H1 (cell line): Measurements from ENCODE around the gene RHOU. TPM values are rescaled to one million over a fixed set of nuclear protein-coding genes. Genes with fewer than 3 reads are reported as not detected.

Source experiments
- CTCF ChIA-PET: fragments of 300-600 bp; sonication (Branson Sonifier 250); formaldehyde crosslinking; loops from one replicate; lab custom pipeline; 2021; ENCODE audit not compliant: partially characterized antibody; lab: Charles Lee
- POLR2A ChIA-PET: fragments of 300-600 bp; sonication (Branson Sonifier 250); formaldehyde crosslinking; loops from one replicate; lab custom pipeline; 2021; ENCODE audit warnings: inconsistent platforms; ENCODE audit not compliant: partially characterized antibody; lab: Charles Lee
- DNase-seq, 2 experiments: peaks; one replicate each; pipeline versions ENCODE4 v3.0.0 to v3.0.0-alpha.2; 2010 to 2022; ENCODE audit warnings: low spot score in 2 of 2, low read depth in 1 of 2, mixed read lengths in 1 of 2
- FAIRE-seq: peaks from 2 replicates; lab custom pipeline; 2011; peaks lifted over from hg19 to GRCh38; lab: Jason Lieb, UNC
- H2AFZ ChIP-seq: 2 replicates; pipeline ENCODE4 v1.8.1; 2012; ENCODE audit warnings: low read length, inconsistent platforms
- H2AK5ac ChIP-seq: 2 replicates; pipeline ENCODE4 v1.6.1; 2013; ENCODE audit warnings: low read depth, low read length
- H2BK120ac ChIP-seq: replicated peaks from 2 replicates; pipeline ENCODE3; 2013; ENCODE audit warnings: low read depth, low read length, inconsistent platforms
- H2BK12ac ChIP-seq: 2 replicates; pipeline ENCODE4 v1.6.1; 2013; ENCODE audit warnings: low read depth, low read length
- H2BK15ac ChIP-seq: 2 replicates; pipeline ENCODE4 v1.6.1; 2013; ENCODE audit warnings: low read length
- H2BK20ac ChIP-seq: 2 replicates; pipeline ENCODE4 v1.6.1; 2013; ENCODE audit warnings: low read length
- H2BK5ac ChIP-seq: 2 replicates; pipeline ENCODE4 v1.6.1; 2013; ENCODE audit warnings: low read depth, low read length
- H3K14ac ChIP-seq: 2 replicates; pipeline ENCODE4 v1.6.1; 2013; ENCODE audit warnings: inconsistent platforms; ENCODE audit not compliant: insufficient read length
- H3K18ac ChIP-seq: 2 replicates; pipeline ENCODE4 v1.6.1; 2013; ENCODE audit warnings: low read length; ENCODE audit errors: extremely low read depth
- H3K23ac ChIP-seq: 2 replicates; pipeline ENCODE4 v1.6.1; 2013; ENCODE audit warnings: inconsistent platforms; ENCODE audit not compliant: insufficient read length
- H3K23me2 ChIP-seq: 2 replicates; pipeline ENCODE4 v1.6.1; 2013; ENCODE audit warnings: low read depth, low read length
- H3K27ac ChIP-seq: 2 replicates; pipeline ENCODE4 v1.6.1; 2011; ENCODE audit warnings: low read depth, low read length, inconsistent platforms
- H3K27me3 ChIP-seq, 4 experiments: replicated peaks in 1 of 4; 1 replicate in 1 of 4; 2 replicates in 3 of 4; pipeline versions ENCODE4 v1.6.1 to v1.8.1; 2011 to 2013; ENCODE audit warnings: low read length in 3 of 4, mild to moderate bottlenecking in 3 of 4, inconsistent platforms in 2 of 4, mixed read lengths in 2 of 4, moderate library complexity in 1 of 4; ENCODE audit not compliant: control insufficient read depth in 3 of 4, insufficient read depth in 3 of 4; ENCODE audit errors: extremely low read depth in 1 of 4
- H3K36me3 ChIP-seq, 4 experiments: 2 replicates each; pipeline versions ENCODE4 v1.6.1 to v1.8.1; 2011 to 2013; ENCODE audit warnings: mild to moderate bottlenecking in 4 of 4, low read length in 3 of 4, moderate library complexity in 2 of 4, control low read depth in 1 of 4, inconsistent platforms in 1 of 4; ENCODE audit not compliant: insufficient read depth in 4 of 4, control insufficient read depth in 2 of 4
- H3K4ac ChIP-seq: replicated peaks from 2 replicates; pipeline ENCODE3; 2013; ENCODE audit warnings: low read length, low read depth, mixed read lengths, inconsistent platforms; ENCODE audit not compliant: insufficient read length
- H3K4me1 ChIP-seq, 4 experiments: replicated peaks in 1 of 4; 1 replicate in 1 of 4; 2 replicates in 3 of 4; pipeline versions ENCODE4 v1.6.1 to v1.8.1; 2011 to 2013; ENCODE audit warnings: low read length in 3 of 4, inconsistent platforms in 2 of 4, mixed read lengths in 1 of 4; ENCODE audit not compliant: insufficient read depth in 4 of 4, control insufficient read depth in 3 of 4
- H3K4me2 ChIP-seq, 2 experiments: 2 replicates each; pipeline versions ENCODE4 v1.6.1 to v1.8.1; 2011 to 2013; ENCODE audit warnings: low read depth in 2 of 2, low read length in 2 of 2, control low read depth in 1 of 2, inconsistent platforms in 1 of 2, mild to moderate bottlenecking in 1 of 2; ENCODE audit not compliant: insufficient read depth in 1 of 2
- H3K4me3 ChIP-seq, 4 experiments: fragments of 200-600, 300-600 bp in 1 of 4; sonication (generic), shearing (Covaris generic), sonication (Bioruptor Twin) in 1 of 4; 2 replicates each; pipeline versions ENCODE4 v1.5.1 to v1.8.1; 2011 to 2016; ENCODE audit warnings: low read length in 4 of 4, low read depth in 3 of 4, control low read depth in 2 of 4, inconsistent platforms in 2 of 4, mild to moderate bottlenecking in 2 of 4, mixed read lengths in 1 of 4, moderate library complexity in 1 of 4; ENCODE audit not compliant: insufficient read depth in 2 of 4; ENCODE audit errors: extremely low read depth in 1 of 4
- H3K56ac ChIP-seq: replicated peaks from 2 replicates; pipeline ENCODE3; 2013; ENCODE audit warnings: low read depth, mild to moderate bottlenecking, mixed read lengths, low read length, inconsistent platforms; ENCODE audit not compliant: insufficient read length
- H3K79me1 ChIP-seq: 2 replicates; pipeline ENCODE4 v1.6.1; 2013; ENCODE audit warnings: low read depth, low read length, control low read depth
- H3K79me2 ChIP-seq, 2 experiments: 2 replicates each; pipeline versions ENCODE4 v1.6.1 to v1.8.1; 2012 to 2013; ENCODE audit warnings: low read length in 2 of 2, mild to moderate bottlenecking in 2 of 2, inconsistent platforms in 1 of 2; ENCODE audit not compliant: insufficient read depth in 2 of 2, control insufficient read depth in 1 of 2
- H3K9ac ChIP-seq, 4 experiments: replicated peaks in 1 of 4; 1 replicate in 1 of 4; 2 replicates in 3 of 4; pipeline versions ENCODE4 v1.6.1 to v1.8.1; 2011 to 2013; ENCODE audit warnings: low read depth in 3 of 4, low read length in 3 of 4, control low read depth in 2 of 4, mild to moderate bottlenecking in 2 of 4, moderate library complexity in 2 of 4, inconsistent platforms in 1 of 4; ENCODE audit errors: extremely low read depth in 1 of 4
- H3K9me3 ChIP-seq, 2 experiments: 2 replicates each; pipeline versions ENCODE4 v1.6.1 to v1.8.1; 2012 to 2013; ENCODE audit warnings: mild to moderate bottlenecking in 2 of 2, moderate library complexity in 2 of 2, control low read depth in 1 of 2, inconsistent platforms in 1 of 2, low read depth in 1 of 2, low read length in 1 of 2, mixed read lengths in 1 of 2; ENCODE audit not compliant: insufficient read depth in 2 of 2
- H4K20me1 ChIP-seq, 2 experiments: replicated peaks in 1 of 2; 2 replicates each; pipeline versions ENCODE3 to v1.8.1; 2011 to 2013; ENCODE audit warnings: inconsistent platforms in 2 of 2, low read length in 2 of 2, mild to moderate bottlenecking in 1 of 2; ENCODE audit not compliant: insufficient read depth in 2 of 2, control insufficient read depth in 1 of 2
- H4K5ac ChIP-seq: 2 replicates; pipeline ENCODE4 v1.6.1; 2013; ENCODE audit warnings: low read length, low read depth, mixed read lengths, inconsistent platforms; ENCODE audit not compliant: insufficient read length
- H4K8ac ChIP-seq: 2 replicates; pipeline ENCODE4 v1.8.0; 2013; ENCODE audit warnings: mild to moderate bottlenecking, moderate library complexity, low read length, inconsistent platforms; ENCODE audit not compliant: insufficient read depth; ENCODE audit errors: extremely low read depth
- H4K91ac ChIP-seq: replicated peaks from 2 replicates; pipeline ENCODE3; 2013; ENCODE audit warnings: low read length, mixed read lengths, inconsistent platforms; ENCODE audit not compliant: insufficient read length
- BACH1 ChIP-seq: IDR thresholded peaks from 2 replicates; pipeline ENCODE4 v1.6.1; 2012; ENCODE audit warnings: low read length, improper control_type of control experiment
- CHD1 ChIP-seq: IDR thresholded peaks from 2 replicates; pipeline ENCODE4 v1.6.1; 2012; ENCODE audit warnings: low read depth, low read length, improper control_type of control experiment
- CREB1 ChIP-seq: IDR thresholded peaks from 2 replicates; pipeline ENCODE4 v1.6.1; 2012; ENCODE audit warnings: inconsistent platforms
- EGR1 ChIP-seq: IDR thresholded peaks from 2 replicates; pipeline ENCODE4 v1.6.1; 2011; ENCODE audit warnings: low read depth, low read length, borderline replicate concordance
- HDAC6 ChIP-seq: IDR thresholded peaks from one replicate; pipeline ENCODE4 v1.7.1; 2012; ENCODE audit warnings: low read depth, mild to moderate bottlenecking, inconsistent platforms, low read length, moderate library complexity
- MAX ChIP-seq: IDR thresholded peaks from 2 replicates; pipeline ENCODE4 v1.6.1; 2012; ENCODE audit warnings: inconsistent platforms
- NRF1 ChIP-seq: IDR thresholded peaks from 2 replicates; pipeline ENCODE4 v1.6.1; 2011; ENCODE audit warnings: mild to moderate bottlenecking, low read depth, low read length, improper control_type of control experiment
- POLR2A ChIP-seq, 2 experiments: IDR thresholded peaks; 1 replicate in 1 of 2; 2 replicates in 1 of 2; pipeline ENCODE4 v1.6.1; 2011; ENCODE audit warnings: low read depth in 2 of 2, low read length in 2 of 2, mild to moderate bottlenecking in 2 of 2; ENCODE audit errors: control extremely low read depth in 1 of 2
- RNF2 ChIP-seq: fragments of 200-900, 300-1000 bp; sonication (generic); IDR thresholded peaks from 2 replicates; pipeline ENCODE4 v1.7.1; 2016; ENCODE audit warnings: borderline replicate concordance, low read depth, mild to moderate bottlenecking, antibody characterized with exemption, low read length; ENCODE audit not compliant: poor library complexity, severe bottlenecking; ENCODE audit errors: missing control alignments
- RXRA ChIP-seq: IDR thresholded peaks from 2 replicates; pipeline ENCODE4 v1.6.1; 2011; ENCODE audit warnings: low read depth, mild to moderate bottlenecking, low read length, moderate library complexity; ENCODE audit not compliant: insufficient read depth
- SAP30 ChIP-seq: fragments of 300-600 bp; sonication (generic); IDR thresholded peaks from 2 replicates; pipeline ENCODE4 v1.7.1; 2012; ENCODE audit warnings: low read length, moderate library complexity, mild to moderate bottlenecking, inconsistent platforms; ENCODE audit not compliant: insufficient read depth, insufficient replicate concordance
- SIX5 ChIP-seq: IDR thresholded peaks from 2 replicates; pipeline ENCODE4 v1.6.1; 2011; ENCODE audit warnings: mild to moderate bottlenecking, low read depth, low read length
- SRF ChIP-seq: IDR thresholded peaks from 2 replicates; pipeline ENCODE4 v1.6.1; 2011; ENCODE audit warnings: mild to moderate bottlenecking, low read depth, low read length, moderate library complexity
- TAF1 ChIP-seq: IDR thresholded peaks from 2 replicates; pipeline ENCODE4 v1.6.1; 2011; ENCODE audit warnings: mild to moderate bottlenecking, low read depth, low read length
- YY1 ChIP-seq: IDR thresholded peaks from 2 replicates; pipeline ENCODE4 v1.6.1; 2011; ENCODE audit warnings: low read depth, mild to moderate bottlenecking, low read length
- WGBS, 2 experiments: shearing (Covaris generic) in 1 of 2; methylation state at CpG; one replicate each; pipeline versions ENCODE4 v1.1.6 to v1.1.7; 2013 to 2015; ENCODE audit warnings: low lambda C conversion rate in 2 of 2, mixed read lengths in 2 of 2, inconsistent platforms in 1 of 2, low coverage in 1 of 2, missing lambda C conversion rate in 1 of 2; ENCODE audit not compliant: insufficient replicate concordance in 2 of 2, insufficient coverage in 1 of 2, insufficient read length in 1 of 2; ENCODE audit errors: extremely low coverage in 1 of 2, missing lambda C conversion rate in 1 of 2; 5-methylcytosine and 5-hydroxymethylcytosine counted together
- polyA plus RNA-seq, 7 experiments: library from polyadenylated mRNA; depleted of rRNA in 3 of 7; stranded (reverse) in 5 of 7; unstranded in 2 of 7; fragments of >200 nt in 5 of 7; fragments of 200-250 nt in 2 of 7; gene quantifications; 1 replicate in 5 of 7; 2 replicates in 1 of 7; 4 replicates in 1 of 7; pipeline versions ENCODE4 v1.2.1 to v1.2.3, GENCODE V29; 2011 to 2013; ENCODE audit warnings: missing spikeins in 2 of 7, mixed read lengths in 2 of 7
- total RNA-seq: library from RNA; stranded (reverse); fragmentation: NEBNext Ultra II Directional; extraction: Animal tissue kit (Norgen Biotek cat#: 25700); gene quantifications from 2 replicates; pipeline ENCODE4 v1.2.1, GENCODE V29; 2021

RHOU gene
- total and polyA plus RNA-seq, 2 of the 8 experiments (the other 6 are each of a cell fraction or from before 2014, with no cell fraction given), result 3.0 to 3.4 TPM

- H4K20me1 ChIP-seq, result peaks cover 0 to 2% of the 10 kb centered on the region in 2 experiments
- H3K9me3 ChIP-seq, result no peaks in the 10 kb centered on the region
- H2BK12ac ChIP-seq, result no peak overlapping the region
- no peak overlapping the region for H4K5ac ChIP-seq
- no peak overlapping the region for H2AK5ac ChIP-seq
- FAIRE-seq, result no peak
- H3K9ac ChIP-seq, result no peak overlapping the region
- no peaks in the 10 kb centered on the region; the same call in 1 of the 2 replicates for H3K79me1 ChIP-seq
- no peak overlapping the region for H3K4ac ChIP-seq
- peaks cover 0 to 17% (median 8%) of the 10 kb centered on the region in 4 experiments; a peak in 4 of 8 replicates for H3K36me3 ChIP-seq
- no peak overlapping the region for H2BK15ac ChIP-seq
- H3K56ac ChIP-seq, result no peak overlapping the region
- WGBS, 2 experiments, result 87% methylated on average over 3 of the region's 3 CpGs; no CpG with 5 or more reads in 1 of the 2 experiments
- H4K91ac ChIP-seq, result no peak overlapping the region
- H3K79me2 ChIP-seq, result no peaks in the 10 kb centered on the region
- no peaks in the 10 kb centered on the region for H3K27me3 ChIP-seq
- POLR2A ChIA-PET, result no interaction called here
- no peak overlapping the region for H3K27ac ChIP-seq
- H4K8ac ChIP-seq, result no peak overlapping the region
- CTCF ChIA-PET, result no interaction called here
- no peak overlapping the region for H3K4me2 ChIP-seq
- no peak overlapping the region for H3K14ac ChIP-seq
- H2BK5ac ChIP-seq, result no peak overlapping the region
- H3K4me1 ChIP-seq, result no peaks in the 10 kb centered on the region
- no peak overlapping the region for H2BK20ac ChIP-seq
- H3K18ac ChIP-seq, result no peak overlapping the region
- H3K23me2 ChIP-seq, result no peaks in the 10 kb centered on the region
- DNase-seq, result no peak
- no peak overlapping the region for H3K4me3 ChIP-seq
- H3K23ac ChIP-seq, result no peak overlapping the region
- H2BK120ac ChIP-seq, result no peak overlapping the region
- H2AFZ ChIP-seq, result no peak overlapping the region
- TF ChIP-seq RNF2 (no peak), TAF1 (no peak), BACH1 (no peak), YY1 (no peak), CHD1 (no peak), SAP30 (no peak), MAX (no peak), CREB1 (no peak), SIX5 (no peak), SRF (no peak), EGR1 (no peak), POLR2A (IDR thresholded peaks at IDR 0.05; ENCODE audit: control extremely low read depth in 1 of 2, low read depth in 2 of 2, low read length in 2 of 2) (no peak), RXRA (no peak), HDAC6 (no peak), NRF1 (no peak)
Observed at GRCh38 chr1:228747301-228747935, 12.1 kb downstream of the RHOU start.
